Measurements from ENCODE around the gene DLX4. TPM values are rescaled to one million over a fixed set of nuclear protein-coding genes. Genes with fewer than 3 reads are reported as not detected.

DLX4 gene
- total RNA-seq, 2 experiments from 2014 or later: 0.17 to 0.35 TPM

- CTCF ChIA-PET: interaction anchor here (0.9 to 1.3 kb wide), 2 partner anchors 10 to 84 kb away, joined by 3 read pairs; no protein-coding TSS in a partner anchor
- H3K4me1 Mint-ChIP-seq: peaks cover 39% of the 10 kb centered on the region
- no peak for DNase-seq
Observed at GRCh38 chr17:49966767-49967166, 2.2 kb upstream of the DLX4 start.

GRCh38 chr17:49967205-49967604, 1.8 kb upstream of the DLX4 start:
- Mint-ChIP-seq H3K4me1 (peaks cover 39% of the 10 kb centered on the region), H3K27me3 (peaks cover 89% of the 10 kb centered on the region), H3K4me3 (no peak overlapping the region), H3K36me3 (ENCODE audit: low read depth) (peaks cover 4% of the 10 kb centered on the region), H3K9me3 (no peaks in the 10 kb centered on the region), H3K27ac (no peak overlapping the region)
- no peak for DNase-seq
- CTCF ChIA-PET: interaction anchor here (0.9 kb wide), 1 partner anchor 9 kb away, joined by 3 read pairs; no protein-coding TSS in a partner anchor
- POLR2A ChIA-PET: no interaction called here

More at GRCh38 chr17:49966767-49967166, 2.2 kb upstream of the DLX4 start:
- POLR2A ChIA-PET: no interaction called here
- no peak overlapping the region for H3K4me3 Mint-ChIP-seq
- peaks cover 4% of the 10 kb centered on the region for H3K36me3 Mint-ChIP-seq (ENCODE audit: low read depth)
- H3K27me3 Mint-ChIP-seq: peaks cover 88% of the 10 kb centered on the region
- no peaks in the 10 kb centered on the region for H3K9me3 Mint-ChIP-seq
- H3K27ac Mint-ChIP-seq: no peak overlapping the region

- Mint-ChIP-seq H3K9me3 (no peaks in the 10 kb centered on the region), H3K27me3 (peaks cover 88% of the 10 kb centered on the region), H3K27ac (no peak overlapping the region), H3K36me3 (ENCODE audit: low read depth) (peaks cover 4% of the 10 kb centered on the region), H3K4me3 (peak overlapping the region; percentile 60), H3K4me1 (peaks cover 39% of the 10 kb centered on the region)
- ChIA-PET CTCF (interaction anchor here (1.0 kb wide), 1 partner anchor 29 kb away, joined by 3 read pairs; no protein-coding TSS in a partner anchor), POLR2A (no interaction called here)
- DNase-seq: no peak
Observed at GRCh38 chr17:49967621-49968404, 1.2 kb upstream of the DLX4 start.

- peaks cover 4% of the 10 kb centered on the region for H3K36me3 Mint-ChIP-seq (ENCODE audit: low read depth)
- ChIA-PET CTCF (interaction anchor here (1.0 kb wide), 1 partner anchor 28 kb away, joined by 3 read pairs; no protein-coding TSS in a partner anchor), POLR2A (no interaction called here)
- H3K4me1 Mint-ChIP-seq: peaks cover 36% of the 10 kb centered on the region
- peaks cover 88% of the 10 kb centered on the region for H3K27me3 Mint-ChIP-seq
- peak overlapping the region; percentile 66 for H3K27ac Mint-ChIP-seq
- H3K9me3 Mint-ChIP-seq: no peaks in the 10 kb centered on the region
- DNase-seq: peak; percentile 63
- peak overlapping the region; percentile 74 for H3K4me3 Mint-ChIP-seq
Observed at GRCh38 chr17:49968405-49969133, 421 bp upstream of the DLX4 start.

GRCh38 chr17:49969795-49970389, 902 bp downstream of the DLX4 start:
- POLR2A ChIA-PET: no interaction called here
- no peaks in the 10 kb centered on the region for H3K36me3 Mint-ChIP-seq (ENCODE audit: low read depth)

GRCh38 chr17:49970498-49970897, 1.5 kb downstream of the DLX4 start:
- CTCF ChIA-PET: interaction anchor here (1.1 to 1.5 kb wide), 2 partner anchors 8 to 28 kb away, joined by 3 to 4 read pairs; no protein-coding TSS in a partner anchor
- Mint-ChIP-seq H3K4me1 (peaks cover 22% of the 10 kb centered on the region), H3K27ac (no peak overlapping the region), H3K36me3 (ENCODE audit: low read depth) (no peaks in the 10 kb centered on the region), H3K27me3 (peaks cover 87% of the 10 kb centered on the region), H3K4me3 (peak overlapping the region; percentile 28), H3K9me3 (no peaks in the 10 kb centered on the region)
- no peak for DNase-seq
- POLR2A ChIA-PET: no interaction called here

More at GRCh38 chr17:49969795-49970389, 902 bp downstream of the DLX4 start:
- no peak for DNase-seq
- no peaks in the 10 kb centered on the region for H3K9me3 Mint-ChIP-seq
- CTCF ChIA-PET: interaction anchor here (1.0 to 1.1 kb wide), 2 partner anchors 27 to 29 kb away, joined by 3 to 4 read pairs; no protein-coding TSS in a partner anchor
- H3K4me1 Mint-ChIP-seq: peaks cover 26% of the 10 kb centered on the region
- H3K27me3 Mint-ChIP-seq: peaks cover 87% of the 10 kb centered on the region
- H3K27ac Mint-ChIP-seq: no peak overlapping the region
- peak overlapping the region; percentile 74 for H3K4me3 Mint-ChIP-seq

- CTCF ChIA-PET: interaction anchor here (0.6 to 1.5 kb wide), 3 partner anchors 9 to 339 kb away, joined by 3 to 4 read pairs (median 3); no protein-coding TSS in a partner anchor
- no peak overlapping the region for H3K27ac Mint-ChIP-seq
- peaks cover 81% of the 10 kb centered on the region for H3K27me3 Mint-ChIP-seq
- H3K4me3 Mint-ChIP-seq: no peak overlapping the region
- POLR2A ChIA-PET: no interaction called here
- DNase-seq: no peak
- H3K4me1 Mint-ChIP-seq: peaks cover 22% of the 10 kb centered on the region
- no peaks in the 10 kb centered on the region for H3K36me3 Mint-ChIP-seq (ENCODE audit: low read depth)
- H3K9me3 Mint-ChIP-seq: no peaks in the 10 kb centered on the region
Observed at GRCh38 chr17:49971199-49971847, 2.3 kb downstream of the DLX4 start.

GRCh38 chr17:49971848-49972485, 3.0 kb downstream of the DLX4 start:
- DNase-seq: no peak
- ChIA-PET CTCF (interaction anchor here (0.6 to 1.5 kb wide), 3 partner anchors 10 to 340 kb away, joined by 3 read pairs; no protein-coding TSS in a partner anchor), POLR2A (no interaction called here)
- Mint-ChIP-seq H3K9me3 (no peaks in the 10 kb centered on the region), H3K36me3 (ENCODE audit: low read depth) (no peaks in the 10 kb centered on the region), H3K4me3 (no peak overlapping the region), H3K27me3 (peaks cover 79% of the 10 kb centered on the region), H3K27ac (no peak overlapping the region), H3K4me1 (peaks cover 22% of the 10 kb centered on the region)

- DNase-seq: no peak
- ChIA-PET CTCF (interaction anchor here (0.8 to 2.4 kb wide), 6 partner anchors 22 to 402 kb away, joined by 3 to 15 read pairs (median 4); partner anchors contain the start of gene DLX3), POLR2A (no interaction called here)
- no peaks in the 10 kb centered on the region for H3K36me3 Mint-ChIP-seq (ENCODE audit: low read depth)
- H3K27me3 Mint-ChIP-seq: peaks cover 73% of the 10 kb centered on the region
- no peak overlapping the region for H3K27ac Mint-ChIP-seq
- no peaks in the 10 kb centered on the region for H3K9me3 Mint-ChIP-seq
- peaks cover 22% of the 10 kb centered on the region for H3K4me1 Mint-ChIP-seq
- no peak overlapping the region for H3K4me3 Mint-ChIP-seq
Observed at GRCh38 chr17:49972486-49973270, 3.7 kb downstream of the DLX4 start.

GRCh38 chr17:49973271-49973615, 4.3 kb downstream of the DLX4 start:
- H3K4me3 Mint-ChIP-seq: no peak overlapping the region
- H3K27ac Mint-ChIP-seq: no peak overlapping the region
- peaks cover 69% of the 10 kb centered on the region for H3K27me3 Mint-ChIP-seq
- no peak for DNase-seq
- no peaks in the 10 kb centered on the region for H3K36me3 Mint-ChIP-seq (ENCODE audit: low read depth)
- ChIA-PET POLR2A (no interaction called here), CTCF (interaction anchor here (0.8 to 2.4 kb wide), 6 partner anchors 22 to 403 kb away, joined by 3 to 15 read pairs (median 4); partner anchors contain the start of gene DLX3)
- no peaks in the 10 kb centered on the region for H3K9me3 Mint-ChIP-seq
- H3K4me1 Mint-ChIP-seq: peaks cover 18% of the 10 kb centered on the region

- no peak for DNase-seq
- Mint-ChIP-seq H3K4me3 (no peak overlapping the region), H3K27me3 (peaks cover 62% of the 10 kb centered on the region), H3K36me3 (ENCODE audit: low read depth) (no peaks in the 10 kb centered on the region), H3K27ac (no peak overlapping the region), H3K9me3 (no peaks in the 10 kb centered on the region), H3K4me1 (peaks cover 5% of the 10 kb centered on the region)
- ChIA-PET POLR2A (no interaction called here), CTCF (interaction anchor here (1.0 to 6.1 kb wide), 2 partner anchors 20 to 179 kb away, joined by 3 to 41 read pairs; partner anchors contain the start of gene DLX3)
Observed at GRCh38 chr17:49975531-49975930, 6.5 kb downstream of the DLX4 start.

All from activated CD4-positive, alpha-beta T cell treated with anti-CD3 and anti-CD28 coated beads, Interleukin-2, amount 10 ng/mL, durations not matched to agents 7 days and 5 days (primary cell).